BJ (cell line): ENCODE measurements around the gene PRKAG2. TPM values are rescaled to one million over a fixed set of nuclear protein-coding genes. Genes with fewer than 3 reads are reported as not detected.

ENCODE experiments used
- CTCF ChIA-PET: fragments of 350-600 bp; formaldehyde crosslinking; extraction: SDS; loops from one replicate; lab custom pipeline; 2021; ENCODE audit warnings: antibody characterized with exemption, inconsistent platforms; lab: Yijun Ruan, JAX
- POLR2A ChIA-PET: fragments of 300-600 bp; sonication (Branson Sonifier 250); formaldehyde crosslinking; extraction: SDS; loops from one replicate; lab custom pipeline; 2021; ENCODE audit warnings: antibody characterized with exemption; lab: Charles Lee
- DNase-seq: peaks from one replicate; pipeline ENCODE4 v3.0.0-alpha.2; 2011; ENCODE audit warnings: low read depth
- H3K27me3 ChIP-seq: 2 replicates; pipeline ENCODE4 v1.6.0; 2011; ENCODE audit warnings: low read length; ENCODE audit not compliant: control insufficient read depth, insufficient read depth
- H3K36me3 ChIP-seq: 2 replicates; pipeline ENCODE4 v1.5.1; 2011; ENCODE audit warnings: low read length; ENCODE audit not compliant: control insufficient read depth, insufficient read depth
- H3K4me3 ChIP-seq: 2 replicates; pipeline ENCODE4 v1.5.1; 2011; ENCODE audit warnings: low read depth, mild to moderate bottlenecking, control low read depth, low read length
- polyA plus RNA-seq: library from polyadenylated mRNA; depleted of rRNA; stranded (reverse); fragments of >200 nt; gene quantifications from 2 replicates; pipeline ENCODE4 v1.2.3, GENCODE V29; 2011
- TF ChIP-seq, protein P1 (sequence below): IDR thresholded peaks from 2 replicates; pipeline ENCODE4 v1.5.1; 2011; ENCODE audit warnings: low read depth, mild to moderate bottlenecking, control low read depth, inconsistent platforms, low read length, moderate library complexity; ENCODE audit not compliant: insufficient read depth

PRKAG2 gene
- polyA plus RNA-seq, 1 experiment: 11.3 TPM

- TF ChIP-seq, protein P1, sequence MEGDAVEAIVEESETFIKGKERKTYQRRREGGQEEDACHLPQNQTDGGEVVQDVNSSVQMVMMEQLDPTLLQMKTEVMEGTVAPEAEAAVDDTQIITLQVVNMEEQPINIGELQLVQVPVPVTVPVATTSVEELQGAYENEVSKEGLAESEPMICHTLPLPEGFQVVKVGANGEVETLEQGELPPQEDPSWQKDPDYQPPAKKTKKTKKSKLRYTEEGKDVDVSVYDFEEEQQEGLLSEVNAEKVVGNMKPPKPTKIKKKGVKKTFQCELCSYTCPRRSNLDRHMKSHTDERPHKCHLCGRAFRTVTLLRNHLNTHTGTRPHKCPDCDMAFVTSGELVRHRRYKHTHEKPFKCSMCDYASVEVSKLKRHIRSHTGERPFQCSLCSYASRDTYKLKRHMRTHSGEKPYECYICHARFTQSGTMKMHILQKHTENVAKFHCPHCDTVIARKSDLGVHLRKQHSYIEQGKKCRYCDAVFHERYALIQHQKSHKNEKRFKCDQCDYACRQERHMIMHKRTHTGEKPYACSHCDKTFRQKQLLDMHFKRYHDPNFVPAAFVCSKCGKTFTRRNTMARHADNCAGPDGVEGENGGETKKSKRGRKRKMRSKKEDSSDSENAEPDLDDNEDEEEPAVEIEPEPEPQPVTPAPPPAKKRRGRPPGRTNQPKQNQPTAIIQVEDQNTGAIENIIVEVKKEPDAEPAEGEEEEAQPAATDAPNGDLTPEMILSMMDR: no peak
- Histone ChIP-seq H3K4me3 (no peak overlapping the region), H3K36me3 (no peaks in the 10 kb centered on the region), H3K27me3 (no peaks in the 10 kb centered on the region)
- CTCF ChIA-PET: interaction anchor here (0.9 to 6.2 kb wide), 7 partner anchors 12 to 349 kb away, joined by 3 to 84 read pairs (median 23); no protein-coding TSS in a partner anchor
- POLR2A ChIA-PET: no interaction called here
- DNase-seq: no peak
Observed at GRCh38 chr7:151756076-151756731, 120.7 kb downstream of the PRKAG2 start.

DNA sequence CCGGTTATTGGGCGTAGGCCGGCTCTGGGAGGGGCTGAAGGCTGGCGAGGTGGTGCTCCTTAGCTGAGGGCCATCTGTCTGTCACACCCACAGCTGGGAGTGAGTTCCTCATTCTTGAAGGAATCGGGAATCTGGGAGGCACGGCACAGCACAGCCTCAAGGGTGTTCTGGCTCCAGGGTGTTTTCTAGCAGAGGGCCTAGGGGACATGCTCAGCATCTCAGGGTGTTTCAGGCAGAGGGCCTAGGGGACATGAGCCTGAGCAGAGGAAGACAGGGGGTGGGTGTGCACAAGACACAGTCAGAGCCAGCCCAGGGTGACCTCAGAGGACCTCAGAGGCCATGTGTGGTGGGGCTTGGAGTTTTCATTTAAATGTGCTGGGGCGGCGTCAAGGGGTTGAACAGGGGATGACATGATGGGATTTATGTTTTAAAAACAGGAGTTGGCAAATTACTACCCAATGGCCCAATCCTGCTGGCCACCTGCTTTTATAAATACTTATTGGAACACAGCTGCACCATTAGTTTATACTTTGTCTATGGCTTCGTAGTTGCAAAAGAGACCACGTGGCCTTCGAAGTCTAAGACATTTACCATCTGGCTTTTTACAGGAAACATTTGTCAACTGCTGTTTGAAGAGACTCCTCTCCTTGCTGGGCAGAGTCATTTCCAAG is 121.6 kb downstream of the PRKAG2 start:
- CTCF ChIA-PET: interaction anchor here (0.7 to 3.3 kb wide), 8 partner anchors 9 to 247 kb away, joined by 3 to 23 read pairs (median 5); no protein-coding TSS in a partner anchor
- H3K36me3 ChIP-seq: no peaks in the 10 kb centered on the region
- no peak overlapping the region for H3K4me3 ChIP-seq
- H3K27me3 ChIP-seq: no peaks in the 10 kb centered on the region
- POLR2A ChIA-PET: no interaction called here
- TF ChIP-seq, protein P1: no peak
- no peak for DNase-seq

GRCh38 chr7:151754688-151755130 is 122.2 kb downstream of the PRKAG2 start:
- ChIA-PET POLR2A (no interaction called here), CTCF (interaction anchor here (0.6 to 3.3 kb wide), 17 partner anchors 10 to 402 kb away, joined by 3 to 23 read pairs (median 4); no protein-coding TSS in a partner anchor)
- Histone ChIP-seq H3K4me3 (no peak overlapping the region), H3K36me3 (no peaks in the 10 kb centered on the region), H3K27me3 (no peaks in the 10 kb centered on the region)
- TF ChIP-seq, protein P1: no peak
- DNase-seq: no peak

- no peaks in the 10 kb centered on the region for H3K36me3 ChIP-seq
- ChIA-PET CTCF (interaction anchor here (0.6 to 3.3 kb wide), 20 partner anchors 8 to 445 kb away, joined by 3 to 23 read pairs (median 4); no protein-coding TSS in a partner anchor), POLR2A (no interaction called here)
- DNase-seq: peak; percentile 91
- no peak overlapping the region for H3K4me3 ChIP-seq
- TF ChIP-seq, protein P1: peak; percentile 100
- H3K27me3 ChIP-seq: no peaks in the 10 kb centered on the region
Observed at GRCh38 chr7:151754142-151754590, 122.7 kb downstream of the PRKAG2 start.

DNA sequence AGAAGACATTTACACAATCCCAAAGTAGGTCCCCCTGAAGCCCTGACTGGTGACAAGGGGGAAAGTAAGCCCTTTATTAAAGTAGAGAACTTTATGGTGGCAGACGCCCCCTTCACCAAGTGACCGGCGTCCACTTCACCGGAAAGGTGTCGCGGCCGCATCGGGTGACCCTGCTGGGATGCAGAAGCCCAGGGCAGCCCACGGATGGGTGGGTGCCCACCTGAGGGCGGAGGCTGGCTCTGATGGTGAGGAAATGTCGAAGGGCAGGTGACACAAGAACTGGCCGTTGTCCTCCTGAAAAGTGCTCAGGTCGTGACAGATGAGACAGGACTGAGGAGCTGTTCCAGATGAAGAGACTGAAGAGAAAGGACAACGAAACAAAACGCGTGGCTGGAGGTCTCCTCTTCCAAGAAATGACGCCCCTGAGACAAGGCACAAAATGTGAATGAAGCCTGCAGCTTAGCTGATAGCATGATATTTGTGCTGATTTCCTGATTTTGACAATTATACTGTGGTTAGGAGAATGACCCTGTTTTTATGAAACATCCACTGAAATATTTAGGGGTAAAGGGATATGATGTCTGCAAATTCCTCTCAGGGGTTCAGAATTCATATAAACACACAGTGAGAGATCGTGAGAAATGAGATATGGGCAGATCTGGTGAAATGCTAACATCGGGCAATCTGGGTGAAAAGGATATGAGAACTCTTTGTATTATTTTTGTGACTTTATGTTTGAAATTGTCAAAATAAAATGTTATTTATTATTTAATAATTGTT is 123.9 kb downstream of the PRKAG2 start:
- DNase-seq: no peak
- H3K4me3 ChIP-seq: no peak overlapping the region
- H3K27me3 ChIP-seq: no peaks in the 10 kb centered on the region
- POLR2A ChIA-PET: no interaction called here
- no peaks in the 10 kb centered on the region for H3K36me3 ChIP-seq
- TF ChIP-seq, protein P1: no peak
- CTCF ChIA-PET: interaction anchor here (1.0 to 3.3 kb wide), 11 partner anchors 8 to 233 kb away, joined by 4 to 23 read pairs (median 5); no protein-coding TSS in a partner anchor
